CD4-positive, alpha-beta T cell treated with Interleukin-15 for 4 hours (primary cell): ENCODE measurements around the gene CT45A10.
A peak's percentile ranks its signal among the peaks of the same experiment; 100 is the strongest.
"Not testable (repeated sequence)": the region's sequence is repeated elsewhere in the genome, so short reads cannot be mapped to it uniquely, and the experiment has no call there.

Experiments
- DNase-seq: peaks from one replicate; pipeline ENCODE4 v3.0.0-alpha.2; 2020; ENCODE audit warnings: low spot score

Gene CT45A10

GRCh38 chrX:135893294-135893817, at the start of gene CT45A10, which contains the start of gene SAGE1:
CT45A10 (minus strand) TSS chrX:135893444; CDS start chrX:135885344, 8,100 bp downstream.
SAGE1 (plus strand) TSS chrX:135893716; CDS start chrX:135896243, 2,527 bp downstream.
- no peak for DNase-seq

- DNase-seq: peak; percentile 28
Observed at GRCh38 chrX:135931644-135932487, 38.6 kb upstream of the CT45A10 start.

- no peak for DNase-seq
Observed at GRCh38 chrX:135927897-135928296, 34.7 kb upstream of the CT45A10 start.

GRCh38 chrX:135923353-135923752, 30.1 kb upstream of the CT45A10 start:
- no peak for DNase-seq

- DNase-seq: not testable (repeated sequence)
Observed at GRCh38 chrX:135920516-135920915, 27.3 kb upstream of the CT45A10 start.

GRCh38 chrX:135914404-135914803, 21.2 kb upstream of the CT45A10 start:
- no peak for DNase-seq

- DNase-seq: no peak
Observed at GRCh38 chrX:135910251-135910650, 17.0 kb upstream of the CT45A10 start.

- no peak for DNase-seq
Observed at GRCh38 chrX:135892781-135893180, 463 bp downstream of the CT45A10 start.

GRCh38 chrX:135890087-135890585, 3.1 kb downstream of the CT45A10 start:
- no peak for DNase-seq

GRCh38 chrX:135888976-135889375, 4.3 kb downstream of the CT45A10 start:
- DNase-seq: not testable (repeated sequence)

- not testable (repeated sequence) for DNase-seq
Observed at GRCh38 chrX:135888230-135888629, 5.0 kb downstream of the CT45A10 start.

GRCh38 chrX:135882741-135883140, 10.5 kb downstream of the CT45A10 start:
- not testable (repeated sequence) for DNase-seq

GRCh38 chrX:135871712-135872111, 21.5 kb downstream of the CT45A10 start, which contains the start of gene CT45A9:
CT45A9 (minus strand) TSS chrX:135871812; CDS start chrX:135868061, 3,751 bp downstream.
- not testable (repeated sequence) for DNase-seq

GRCh38 chrX:135854438-135854837, 38.8 kb downstream of the CT45A10 start, which contains the start of gene CT45A8:
CT45A8 (minus strand) TSS chrX:135854538; CDS start chrX:135850783, 3,755 bp downstream.
- DNase-seq: not testable (repeated sequence)

- DNase-seq: not testable (repeated sequence)
Observed at GRCh38 chrX:135837180-135837579, 56.1 kb downstream of the CT45A10 start, which contains the start of gene CT45A7. CT45A7 (minus strand) TSS chrX:135837280; CDS start chrX:135833533, 3,747 bp downstream.
